ENCODE measurements around the gene TGFBR1.

Gene TGFBR1

DNA sequence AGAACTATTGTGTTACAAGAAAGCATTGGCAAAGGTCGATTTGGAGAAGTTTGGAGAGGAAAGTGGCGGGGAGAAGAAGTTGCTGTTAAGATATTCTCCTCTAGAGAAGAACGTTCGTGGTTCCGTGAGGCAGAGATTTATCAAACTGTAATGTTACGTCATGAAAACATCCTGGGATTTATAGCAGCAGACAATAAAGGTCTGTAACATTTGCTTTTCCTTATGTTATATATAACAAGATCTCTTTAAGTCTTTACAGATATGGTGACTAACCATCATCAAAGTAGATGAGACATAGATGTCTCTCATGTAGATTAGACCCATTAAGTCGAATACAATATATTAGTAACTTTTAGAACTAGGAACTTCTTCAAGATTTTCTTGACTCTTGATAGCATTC is 33.0 kb downstream of the TGFBR1 start:
- no peak for DNase-seq

DNA sequence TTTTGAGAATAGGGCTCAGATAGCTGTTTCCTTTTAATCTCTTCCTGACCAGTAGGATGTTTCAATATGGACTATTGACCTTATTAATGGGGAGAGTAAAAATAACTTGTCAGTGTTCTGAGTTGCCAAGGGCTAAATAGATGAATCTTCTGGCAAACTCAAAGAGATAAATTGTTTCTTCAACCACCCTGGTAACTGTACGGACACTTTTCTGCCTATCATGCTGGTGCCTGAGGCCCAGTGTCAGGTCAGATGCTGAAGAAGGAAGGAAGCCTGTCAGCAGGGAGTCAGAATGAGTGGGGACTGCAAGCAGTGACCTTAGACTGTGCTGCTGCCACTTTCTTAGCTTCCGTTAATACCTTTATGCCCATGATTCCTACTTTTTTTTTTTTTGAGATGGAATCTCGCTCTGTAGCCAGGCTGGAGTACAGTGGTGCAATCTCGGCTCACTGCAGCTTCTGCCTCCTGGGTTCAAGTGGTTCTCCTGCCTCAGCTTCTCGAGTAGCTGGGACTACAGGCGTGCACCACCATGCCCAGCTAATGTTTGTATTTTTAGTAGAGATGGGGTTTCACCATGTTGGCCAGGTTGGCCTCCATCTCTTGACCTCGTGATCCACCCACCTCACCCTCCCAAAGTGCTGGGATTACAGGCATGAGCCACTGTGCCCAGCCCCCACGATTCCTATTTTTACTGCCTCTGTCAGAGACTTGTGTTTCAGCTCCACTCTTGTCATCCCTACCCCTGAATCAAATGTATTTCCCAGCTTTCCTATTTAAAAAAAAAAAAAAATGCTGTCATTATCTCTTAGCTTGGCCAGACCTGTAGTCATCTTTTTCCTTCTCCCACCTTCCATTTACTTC is 33.7 kb downstream of the TGFBR1 start:
- no peak for DNase-seq

DNA sequence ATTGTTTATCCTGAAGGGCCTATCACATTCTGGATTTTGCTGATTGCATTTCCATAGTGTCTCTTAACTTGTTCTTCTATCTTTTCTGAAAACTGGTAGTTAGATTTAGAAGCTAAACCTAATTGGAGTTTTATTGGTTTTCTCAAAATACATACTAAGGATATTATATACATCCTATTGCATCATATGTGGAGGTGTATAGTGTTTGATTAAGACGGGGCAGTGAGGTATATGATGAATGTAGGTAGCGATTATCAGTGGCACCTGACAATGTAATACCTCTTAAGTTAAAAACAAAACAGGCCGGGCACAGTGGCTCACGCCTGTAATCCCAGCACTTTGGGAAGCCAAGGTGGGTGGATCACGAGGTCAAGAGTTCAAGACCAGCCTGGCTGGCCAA is 35.0 kb downstream of the TGFBR1 start:
- no peak for DNase-seq

DNA sequence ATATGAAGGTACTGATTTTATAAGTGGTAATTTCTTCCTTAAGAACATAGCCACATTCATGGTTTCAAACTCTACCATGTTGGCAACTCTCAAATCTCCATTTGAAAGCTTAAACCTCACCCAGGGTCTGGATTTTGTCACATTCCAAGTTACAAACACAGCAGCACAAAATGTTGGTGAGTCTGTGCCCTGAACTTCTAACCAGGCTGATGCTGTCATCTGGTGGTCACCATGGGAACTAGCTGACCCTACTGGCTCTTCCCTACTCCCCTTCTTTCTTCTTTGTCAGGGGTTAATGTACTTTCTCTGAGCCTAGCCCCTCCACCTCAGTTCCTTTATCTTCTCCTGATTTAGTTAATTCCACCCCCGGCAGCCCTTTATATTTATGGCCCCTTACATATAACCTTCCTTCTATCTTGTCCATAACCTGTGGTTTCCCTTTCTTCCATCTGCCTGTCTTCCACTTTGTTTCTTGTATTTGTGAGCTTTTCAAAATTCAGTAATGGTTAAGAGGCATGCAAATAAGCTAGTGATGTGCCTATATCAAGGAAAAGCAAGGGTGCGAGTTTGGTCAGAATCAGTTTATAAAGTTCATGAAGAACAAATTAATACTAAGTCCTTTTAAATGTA is 35.9 kb downstream of the TGFBR1 start:
- peak in 4 of 5 experiments; percentile 10 to 64 (median 30) for DNase-seq

DNA sequence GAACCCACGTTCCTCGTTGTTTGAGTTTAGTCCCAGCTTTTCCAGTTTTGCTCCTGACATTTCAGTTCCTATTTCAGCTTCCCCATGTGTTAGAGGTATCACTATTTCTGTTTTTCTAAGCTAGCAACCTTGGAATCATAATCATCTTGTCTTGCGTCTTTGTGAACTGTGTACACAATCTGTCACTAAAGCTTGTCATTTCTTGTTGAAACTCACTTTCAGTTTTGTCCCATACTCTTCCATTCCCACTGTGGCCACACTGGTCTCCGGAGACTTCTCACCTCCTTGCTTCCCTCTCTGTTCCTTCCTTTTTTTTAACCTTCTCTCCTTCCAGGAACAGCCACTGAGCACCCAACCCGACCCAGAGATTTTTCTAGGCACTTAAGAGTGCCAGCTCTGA is 36.9 kb downstream of the TGFBR1 start:
- no peak for DNase-seq

DNA sequence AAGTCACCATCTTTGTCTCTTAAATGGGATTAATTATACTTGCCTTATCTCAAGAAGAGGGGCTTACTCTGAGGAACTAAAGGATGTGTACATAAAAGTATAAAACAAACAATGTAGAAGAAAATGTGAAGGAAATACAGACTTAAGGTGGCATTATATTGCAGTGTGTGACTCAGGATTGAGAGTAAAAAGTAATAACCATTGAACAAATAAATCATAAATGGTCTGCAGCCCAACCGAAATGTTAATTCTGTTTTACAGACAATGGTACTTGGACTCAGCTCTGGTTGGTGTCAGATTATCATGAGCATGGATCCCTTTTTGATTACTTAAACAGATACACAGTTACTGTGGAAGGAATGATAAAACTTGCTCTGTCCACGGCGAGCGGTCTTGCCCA is 37.4 kb downstream of the TGFBR1 start:
- no peak for DNase-seq

DNA sequence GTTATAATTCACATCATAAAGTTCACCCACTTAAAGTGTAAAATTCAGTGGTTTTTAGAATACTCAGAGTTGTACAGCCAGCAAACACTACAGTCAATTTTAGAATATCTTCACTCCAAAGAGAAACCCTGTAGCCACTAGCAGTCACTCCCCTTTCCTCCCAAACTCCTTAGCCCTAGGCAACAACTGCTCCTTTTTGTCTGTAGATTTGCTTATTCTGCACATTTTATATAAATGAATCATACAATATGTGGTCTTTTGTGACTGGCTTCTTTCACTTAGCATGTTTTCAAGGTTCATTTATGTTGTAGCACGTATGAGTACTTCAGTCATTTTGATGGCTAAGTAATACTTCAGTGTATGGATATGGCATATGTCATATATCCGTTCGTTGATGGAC is 38.7 kb downstream of the TGFBR1 start:
- no peak for DNase-seq

DNA sequence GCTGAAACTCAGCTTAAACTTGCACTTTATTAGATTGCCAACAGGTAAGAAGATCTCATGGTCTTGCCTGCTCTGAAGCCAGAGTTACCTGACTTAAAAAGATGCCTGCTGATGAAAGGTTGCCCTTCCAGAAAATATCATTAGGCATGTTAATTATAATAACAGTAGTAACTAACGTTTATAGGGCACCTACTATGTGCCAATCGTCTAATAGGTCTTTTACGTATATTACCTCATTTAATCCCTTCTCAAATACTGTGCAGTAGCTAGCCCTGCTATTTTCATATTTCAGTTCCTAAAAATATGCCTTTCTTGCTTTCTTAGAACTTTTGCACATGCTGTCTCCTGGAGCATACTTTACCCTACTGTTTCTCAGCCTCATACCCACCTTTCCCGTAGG is 40.1 kb downstream of the TGFBR1 start:
- DNase-seq = no peak

DNA sequence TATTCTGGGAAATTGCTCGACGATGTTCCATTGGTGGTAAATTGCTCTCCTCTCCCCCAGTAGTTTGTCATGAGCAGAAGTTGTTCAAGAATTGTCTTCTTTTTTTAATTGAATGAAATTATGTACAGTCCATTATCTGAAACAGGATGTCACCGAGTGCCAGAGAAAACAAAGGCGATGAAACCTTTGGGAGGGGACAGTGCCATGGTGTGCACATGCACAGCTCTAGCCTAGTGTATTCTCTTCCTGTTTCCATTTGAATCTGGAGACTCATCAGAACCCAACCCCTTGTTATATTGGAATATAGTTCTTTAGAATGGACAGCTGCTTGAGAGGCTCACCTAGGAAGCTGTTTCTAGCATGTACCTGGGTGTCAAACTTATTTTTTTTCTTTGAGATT is 41.7 kb downstream of the TGFBR1 start:
- no peak for DNase-seq

DNA sequence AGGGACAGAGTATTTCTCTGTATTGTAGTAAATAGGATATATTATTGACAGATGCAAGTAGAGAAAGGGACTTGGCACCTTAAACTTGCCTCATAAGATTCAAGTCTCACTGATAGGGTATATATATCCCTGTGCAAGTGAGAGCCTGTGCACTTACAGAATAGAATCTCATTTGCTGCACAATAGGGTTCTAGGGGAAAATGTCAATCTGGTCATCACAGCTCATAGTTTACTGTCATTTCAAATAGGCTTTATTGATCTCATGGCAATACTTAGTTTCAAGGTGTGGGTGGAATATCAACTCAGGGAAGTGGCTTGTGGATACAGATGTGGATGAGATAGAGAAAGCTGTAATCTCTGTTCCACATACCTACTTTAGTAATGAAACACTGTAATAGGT is 42.3 kb downstream of the TGFBR1 start:
- DNase-seq = no peak

DNA sequence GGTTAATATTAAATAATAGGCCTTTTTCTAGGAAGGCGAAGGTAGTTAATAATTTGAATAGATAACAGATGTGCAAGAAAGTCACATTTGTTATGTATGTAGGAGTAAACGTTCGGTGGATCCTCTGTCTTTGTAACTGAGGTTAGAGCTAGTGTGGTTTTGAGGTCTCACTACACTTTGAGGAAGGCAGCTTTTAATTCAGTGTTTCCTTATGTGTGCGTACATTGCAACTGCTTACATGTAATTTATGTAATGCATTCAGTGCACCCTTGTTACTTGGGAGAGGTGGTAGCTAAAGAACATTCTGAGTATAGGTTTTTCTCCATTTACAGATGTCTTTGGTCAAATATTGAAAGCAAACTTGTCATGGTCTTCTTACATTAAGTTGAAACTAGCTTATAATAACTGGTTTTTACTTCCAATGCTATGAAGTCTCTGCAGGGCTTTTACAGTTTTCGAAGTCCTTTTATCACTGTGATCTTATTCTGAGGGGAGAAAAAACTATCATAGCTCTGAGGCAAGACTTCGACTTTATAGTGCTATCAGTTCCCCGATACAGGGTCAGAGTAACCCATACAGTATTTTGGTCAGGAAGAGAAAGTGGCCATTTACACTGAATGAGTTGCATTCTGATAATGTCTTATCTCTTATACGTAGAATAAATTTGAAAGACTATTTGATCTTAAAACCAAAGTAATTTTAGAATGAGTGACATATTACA is 45.7 kb downstream of the TGFBR1 start:
- peak in 2 of 5 experiments; percentile 12 to 73 for DNase-seq

DNA sequence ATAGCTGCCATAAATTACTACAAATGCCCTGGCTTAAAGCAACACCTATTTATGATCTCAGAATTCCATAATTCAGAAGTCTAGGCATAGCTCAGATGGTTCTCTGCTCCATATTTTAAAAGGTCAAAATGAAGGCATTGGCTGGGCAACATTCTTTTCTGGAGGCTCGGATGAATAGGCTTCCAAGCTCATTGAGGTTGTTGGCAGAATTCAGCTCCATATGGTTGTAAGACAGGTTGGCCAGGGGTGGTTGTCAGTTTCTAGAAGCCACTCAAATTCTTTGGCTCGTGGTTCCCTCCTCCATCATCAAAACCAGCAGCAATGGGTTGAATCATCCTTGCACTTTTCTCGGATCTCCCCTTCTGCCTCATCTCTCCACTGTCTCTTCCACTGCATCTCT is 49.4 kb downstream of the TGFBR1 start:
- DNase-seq = no peak

DNA sequence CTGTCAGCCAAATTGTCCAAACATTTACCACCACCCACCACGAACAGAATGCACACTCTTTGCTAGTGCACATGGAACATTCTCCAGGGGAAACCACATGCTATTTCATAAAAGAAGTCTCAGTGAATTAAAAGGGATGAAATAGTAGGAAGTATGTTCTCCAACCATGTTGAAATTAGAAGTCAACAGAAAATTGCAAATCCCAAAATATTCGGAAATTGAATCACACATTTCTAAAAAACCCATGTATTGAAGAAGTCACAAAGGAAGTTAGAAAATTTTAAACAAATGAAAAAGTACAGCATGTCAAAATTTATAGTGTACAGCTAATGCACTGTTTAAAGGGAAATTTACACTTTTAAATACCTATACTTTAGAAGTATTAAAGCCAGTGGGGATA is 50.8 kb downstream of the TGFBR1 start:
- no peak for DNase-seq

DNA sequence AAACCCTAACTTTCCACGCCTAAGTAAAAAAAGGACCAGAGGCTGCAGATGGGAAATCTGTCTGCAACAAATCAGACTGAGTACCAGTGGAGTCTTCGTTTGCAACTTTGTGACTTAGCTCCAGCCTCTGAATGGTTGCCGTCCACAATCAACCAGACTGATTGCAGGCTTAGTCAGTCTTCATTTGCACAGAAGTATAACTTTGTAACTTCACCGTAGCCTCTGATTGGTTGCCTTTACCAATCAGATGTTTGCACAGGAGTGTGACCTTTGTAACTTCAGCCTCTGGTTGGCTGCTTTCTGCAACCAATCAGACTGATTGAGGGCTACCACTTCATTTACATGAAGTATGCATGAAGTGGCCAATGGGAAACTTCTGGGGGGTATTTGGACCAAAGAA is 53.7 kb downstream of the TGFBR1 start:
- DNase-seq = no peak

DNA sequence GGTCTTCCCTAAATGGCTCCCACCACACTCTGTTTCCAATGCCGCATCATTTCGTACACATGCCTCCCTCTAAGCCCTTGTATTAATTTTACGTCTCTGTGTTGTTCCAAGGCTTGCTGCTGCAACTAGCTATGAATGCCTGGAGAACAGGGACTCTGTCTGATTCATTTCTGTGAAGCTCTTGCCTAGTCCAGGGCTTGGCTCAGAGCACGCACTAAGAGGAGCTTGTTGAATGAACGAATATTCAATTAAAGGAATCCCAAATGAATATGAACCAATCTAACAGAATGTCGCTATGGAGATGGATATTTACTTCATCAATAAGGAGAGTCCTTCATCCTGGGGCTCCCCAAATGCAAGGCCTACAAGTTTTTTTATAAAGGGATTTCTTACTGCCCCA is 55.3 kb downstream of the TGFBR1 start:
- no peak for DNase-seq

DNA sequence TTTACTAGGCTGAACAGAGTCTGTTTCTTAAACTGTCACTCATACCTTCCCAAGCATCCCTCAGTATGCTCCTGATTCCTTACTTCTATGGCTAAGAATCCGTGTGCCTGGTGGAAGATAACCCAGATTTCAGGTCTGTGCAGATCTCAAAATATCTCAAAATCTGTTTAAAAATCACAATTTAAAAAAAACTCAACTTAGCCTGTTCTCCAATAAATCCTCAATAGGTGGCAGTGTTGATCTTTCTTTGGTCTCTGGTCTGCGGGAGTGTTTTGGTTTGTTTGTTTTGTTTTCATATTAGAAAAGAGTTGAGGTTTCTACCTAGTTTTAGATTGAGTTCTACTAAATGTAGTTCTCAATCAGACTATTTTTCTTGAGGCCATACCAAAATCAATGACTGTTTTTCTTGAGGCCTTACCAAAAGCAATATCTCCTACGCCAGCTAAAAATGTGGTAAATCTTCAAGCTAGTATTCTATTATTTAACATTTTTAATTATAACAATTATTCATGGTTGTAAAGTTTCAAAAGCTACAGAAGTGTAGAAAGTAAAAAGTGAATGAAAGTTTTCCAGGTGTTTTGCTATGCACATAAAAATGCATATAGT is 57.9 kb downstream of the TGFBR1 start:
- peak in 1 of 5 experiments; percentile 75 for DNase-seq

DNA sequence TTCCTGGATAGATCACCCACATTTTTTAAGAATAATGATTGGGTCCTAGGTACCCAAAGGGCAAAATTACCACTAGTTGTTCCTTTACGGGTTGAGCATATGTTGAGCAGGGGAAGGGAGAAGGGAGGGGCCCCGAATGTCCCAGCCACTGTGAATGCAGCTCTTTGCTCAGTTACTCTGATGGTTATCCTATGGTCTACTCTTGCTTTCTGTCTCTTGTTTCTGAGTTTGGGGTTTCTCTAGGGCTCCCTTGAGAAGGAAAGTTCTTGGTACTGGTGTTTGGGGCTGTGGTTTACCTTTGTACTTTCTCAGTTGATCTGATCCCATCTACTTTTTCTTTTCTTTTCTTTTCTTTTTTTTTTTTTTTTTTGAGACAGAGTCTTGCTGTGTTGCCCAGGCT is 61.2 kb downstream of the TGFBR1 start:
- DNase-seq = peak in 1 of 5 experiments; percentile 71

DNA sequence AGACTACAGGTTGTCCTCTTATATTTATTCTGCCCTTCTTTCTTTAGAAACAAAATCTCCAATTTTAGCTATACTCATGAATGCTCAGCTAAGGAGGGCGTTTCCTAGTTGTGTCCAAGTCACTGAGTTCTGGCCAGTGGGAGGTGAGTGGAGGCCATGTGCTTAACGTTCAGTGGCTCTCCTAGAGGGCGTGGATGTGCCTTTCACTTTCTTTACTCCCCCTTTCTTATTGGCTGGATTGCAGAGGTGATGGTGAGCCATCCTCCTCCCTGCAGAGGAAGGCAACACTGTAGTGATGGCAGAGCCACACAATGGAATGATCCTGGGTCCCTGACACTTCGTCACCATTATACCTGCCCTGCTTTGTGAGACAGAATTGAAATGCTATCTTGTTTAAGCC is 62.2 kb downstream of the TGFBR1 start:
- DNase-seq = peak in 1 of 5 experiments; percentile 39

DNA sequence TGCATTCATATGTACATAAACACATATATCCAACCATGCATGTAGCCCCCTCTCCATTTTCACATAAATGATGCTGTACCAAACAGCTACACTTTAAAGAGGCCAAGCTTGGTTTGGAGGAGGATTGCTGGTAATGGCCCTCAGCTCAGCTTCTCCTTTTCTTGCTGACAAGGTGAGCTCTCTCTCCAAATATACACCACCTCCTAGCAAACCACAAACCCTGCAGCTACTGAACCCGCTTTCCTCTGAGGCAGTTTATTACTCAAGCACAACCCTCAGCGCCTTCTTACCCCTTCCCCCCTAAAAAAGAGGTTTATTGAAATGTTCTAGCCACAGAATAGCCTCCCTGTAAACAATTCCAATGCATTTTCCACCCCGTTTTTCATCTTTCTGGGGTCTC is 62.8 kb downstream of the TGFBR1 start:
- DNase-seq = peak in 1 of 5 experiments; percentile 86

DNA sequence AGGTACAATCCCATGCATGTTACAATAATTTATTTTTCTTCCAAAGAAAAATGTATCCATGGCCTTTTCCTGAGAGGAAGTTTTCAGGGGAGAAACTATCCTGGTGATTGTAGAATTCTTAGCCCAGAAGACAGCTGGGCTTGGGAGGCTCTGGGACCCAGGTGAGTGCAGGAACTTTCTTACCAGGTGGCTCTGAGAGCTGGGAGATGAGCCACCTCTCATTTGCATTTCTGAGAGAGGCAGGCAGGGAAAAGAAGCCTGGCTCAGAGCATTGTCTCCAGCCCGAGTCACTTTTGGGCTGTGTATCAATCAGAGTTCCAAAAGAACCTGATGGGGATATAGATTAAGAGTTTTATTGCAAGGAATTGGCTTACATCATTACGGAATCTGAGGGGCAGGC is 64.2 kb downstream of the TGFBR1 start:
- DNase-seq = no peak

DNA sequence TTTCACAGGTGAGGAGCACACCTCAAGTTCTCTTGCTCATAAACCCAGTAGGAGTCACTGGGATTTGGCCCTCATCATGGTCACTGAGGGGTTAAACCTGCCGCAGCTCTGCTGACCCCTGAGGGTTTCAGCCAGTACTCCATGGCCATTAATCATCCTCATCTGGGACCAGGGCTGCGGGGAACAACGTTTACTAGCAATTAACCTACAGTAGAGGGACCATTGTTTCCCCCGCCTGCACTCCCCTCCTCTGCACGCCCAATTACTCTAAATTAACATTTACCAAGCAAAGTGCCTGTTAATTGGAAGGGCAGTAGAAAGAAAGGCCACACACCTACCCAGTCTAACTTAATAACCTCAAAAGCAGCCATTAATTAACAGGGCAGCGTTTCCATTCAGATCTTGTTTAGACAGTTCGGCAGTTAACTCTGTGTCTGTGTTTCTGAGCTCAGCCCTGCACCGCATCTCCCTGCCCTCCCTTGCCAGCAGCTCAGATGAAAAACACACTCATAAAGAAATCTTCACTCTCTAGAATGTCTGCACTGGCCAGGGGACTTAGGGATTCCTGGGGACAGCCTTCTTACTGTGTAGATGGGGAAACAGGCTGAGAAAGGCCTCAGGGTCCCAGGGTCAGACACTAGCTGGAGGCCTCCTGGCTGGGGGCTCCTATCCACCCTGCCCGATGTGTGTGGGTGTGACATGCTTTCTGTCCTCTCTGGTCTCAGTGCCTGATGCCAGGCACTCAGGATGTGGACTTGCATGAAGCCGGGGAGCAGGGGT is 65.3 kb downstream of the TGFBR1 start:
- DNase-seq = no peak
